ENCODE measurements around the gene DPP9. TPM values are rescaled to one million over a fixed set of nuclear protein-coding genes. Genes with fewer than 3 reads are reported as not detected.

Gene DPP9
- total and polyA plus RNA-seq, 2 donors (not counting 1 experiment from before 2014, with no cell fraction given), result 3.6 to 27.1 TPM

DNA sequence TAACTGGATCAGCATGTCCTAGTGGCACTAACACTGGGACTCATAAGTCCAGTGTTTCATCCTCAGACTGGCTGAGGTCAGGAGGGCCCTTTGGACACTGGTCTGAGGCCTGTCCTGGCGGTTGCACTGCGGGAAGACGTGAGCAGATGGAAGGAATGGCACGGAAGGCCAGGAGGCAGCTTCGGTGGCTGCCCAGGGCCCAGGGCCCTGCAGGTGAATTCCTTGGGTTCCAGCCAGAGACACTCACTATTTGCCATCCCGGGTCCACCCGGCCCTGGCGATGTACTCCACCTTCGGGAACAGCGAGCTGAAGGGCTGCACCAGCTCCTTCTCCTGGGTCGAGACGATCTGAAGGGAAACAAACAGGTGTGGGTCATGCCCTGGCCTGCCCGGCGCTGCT, 26.3 kb downstream of the DPP9 start:
- no peaks in the 10 kb centered on the region for H3K9me3 ChIP-seq (ENCODE audit: control insufficient read depth, insufficient read depth, low read depth, low read length)
- no peak overlapping the region for H3K4me2 ChIP-seq (ENCODE audit: extremely low read depth, insufficient read depth, low read length)
- no peaks in the 10 kb centered on the region for H3K27me3 ChIP-seq (ENCODE audit: control insufficient read depth, insufficient read depth, low read length)
- peaks cover 37% of the 10 kb centered on the region for H3K36me3 ChIP-seq (ENCODE audit: control insufficient read depth, insufficient read depth, low read length)
- peaks cover 9% of the 10 kb centered on the region for H3K4me1 ChIP-seq (ENCODE audit: control insufficient read depth, extremely low read depth, insufficient read depth, low read length)
- no peak overlapping the region for H3K4me3 ChIP-seq (replicated peaks in 1 of 4; ENCODE audit: control extremely low read depth in 1 of 4, insufficient read depth in 1 of 4, low read depth in 3 of 4, low read length in 4 of 4)
- H3K9ac ChIP-seq (ENCODE audit: insufficient read depth, low read length), result no peak overlapping the region
- DNase-seq (ENCODE audit: low read depth in 2 of 2), result no peak
- no peak overlapping the region for H2AFZ ChIP-seq (ENCODE audit: low read length)
- H3K79me2 ChIP-seq (ENCODE audit: control insufficient read depth, insufficient read depth, low read length), result no peaks in the 10 kb centered on the region
- H4K20me1 ChIP-seq (ENCODE audit: control insufficient read depth, extremely low read depth, insufficient read depth, low read length), result no peaks in the 10 kb centered on the region
- TF ChIP-seq, protein P1, sequence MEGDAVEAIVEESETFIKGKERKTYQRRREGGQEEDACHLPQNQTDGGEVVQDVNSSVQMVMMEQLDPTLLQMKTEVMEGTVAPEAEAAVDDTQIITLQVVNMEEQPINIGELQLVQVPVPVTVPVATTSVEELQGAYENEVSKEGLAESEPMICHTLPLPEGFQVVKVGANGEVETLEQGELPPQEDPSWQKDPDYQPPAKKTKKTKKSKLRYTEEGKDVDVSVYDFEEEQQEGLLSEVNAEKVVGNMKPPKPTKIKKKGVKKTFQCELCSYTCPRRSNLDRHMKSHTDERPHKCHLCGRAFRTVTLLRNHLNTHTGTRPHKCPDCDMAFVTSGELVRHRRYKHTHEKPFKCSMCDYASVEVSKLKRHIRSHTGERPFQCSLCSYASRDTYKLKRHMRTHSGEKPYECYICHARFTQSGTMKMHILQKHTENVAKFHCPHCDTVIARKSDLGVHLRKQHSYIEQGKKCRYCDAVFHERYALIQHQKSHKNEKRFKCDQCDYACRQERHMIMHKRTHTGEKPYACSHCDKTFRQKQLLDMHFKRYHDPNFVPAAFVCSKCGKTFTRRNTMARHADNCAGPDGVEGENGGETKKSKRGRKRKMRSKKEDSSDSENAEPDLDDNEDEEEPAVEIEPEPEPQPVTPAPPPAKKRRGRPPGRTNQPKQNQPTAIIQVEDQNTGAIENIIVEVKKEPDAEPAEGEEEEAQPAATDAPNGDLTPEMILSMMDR (conservative IDR thresholded peaks at IDR 0.05 in 1 of 2, IDR thresholded peaks at IDR 0.05 in 1 of 2; ENCODE audit: low read depth in 1 of 2, low read length in 2 of 2), result no peak
- TF ChIP-seq EZH2 (IDR thresholded peaks at IDR 0.05; ENCODE audit: low read length, missing control alignments), result no peak
- H3K27ac ChIP-seq (ENCODE audit: insufficient read depth, low read length), result peak overlapping the region; percentile 37

DNA sequence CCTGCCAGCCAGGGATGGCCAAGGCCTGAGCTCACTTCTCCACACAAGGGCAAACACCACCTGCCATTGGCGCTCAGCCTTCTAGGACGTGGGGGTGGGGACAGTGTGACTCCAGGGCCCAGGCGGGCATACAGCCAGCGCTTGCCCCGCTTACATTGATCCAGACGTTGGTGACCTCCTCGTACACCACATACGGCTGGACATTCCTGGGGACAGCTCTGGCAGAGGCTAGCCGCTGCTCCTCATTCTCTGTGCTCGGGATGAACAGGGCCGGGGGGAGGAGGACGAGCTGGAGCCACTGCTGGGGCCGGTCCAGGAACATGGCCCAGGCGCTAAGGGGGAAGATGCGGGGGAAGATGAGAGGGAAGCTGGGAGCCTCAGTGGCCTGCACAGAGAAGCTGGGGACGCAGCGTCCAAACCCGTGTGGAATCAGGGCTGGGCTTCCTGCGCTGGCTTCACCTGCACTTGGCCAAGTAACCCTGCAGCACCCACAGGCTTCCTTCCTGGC, 28.4 kb downstream of the DPP9 start:
- Histone ChIP-seq H4K20me1 (ENCODE audit: control insufficient read depth, extremely low read depth, insufficient read depth, low read length) (no peaks in the 10 kb centered on the region), H3K27me3 (ENCODE audit: control insufficient read depth, insufficient read depth, low read length) (no peaks in the 10 kb centered on the region), H3K27ac (ENCODE audit: insufficient read depth, low read length) (no peak overlapping the region), H2AFZ (ENCODE audit: low read length) (no peak overlapping the region), H3K4me2 (ENCODE audit: extremely low read depth, insufficient read depth, low read length) (no peak overlapping the region), H3K4me3 (replicated peaks in 1 of 4; ENCODE audit: control extremely low read depth in 1 of 4, insufficient read depth in 1 of 4, low read depth in 3 of 4, low read length in 4 of 4) (no peak overlapping the region), H3K9ac (ENCODE audit: insufficient read depth, low read length) (no peak overlapping the region), H3K36me3 (ENCODE audit: control insufficient read depth, insufficient read depth, low read length) (peaks cover 35% of the 10 kb centered on the region), H3K9me3 (ENCODE audit: control insufficient read depth, insufficient read depth, low read depth, low read length) (no peaks in the 10 kb centered on the region), H3K79me2 (ENCODE audit: control insufficient read depth, insufficient read depth, low read length) (no peaks in the 10 kb centered on the region), H3K4me1 (ENCODE audit: control insufficient read depth, extremely low read depth, insufficient read depth, low read length) (peaks cover 9% of the 10 kb centered on the region)
- TF ChIP-seq, protein P1 (conservative IDR thresholded peaks at IDR 0.05 in 1 of 2, IDR thresholded peaks at IDR 0.05 in 1 of 2; ENCODE audit: low read depth in 1 of 2, low read length in 2 of 2), result no peak
- TF ChIP-seq EZH2 (IDR thresholded peaks at IDR 0.05; ENCODE audit: low read length, missing control alignments), result no peak
- DNase-seq (ENCODE audit: low read depth in 2 of 2), result no peak

DNA sequence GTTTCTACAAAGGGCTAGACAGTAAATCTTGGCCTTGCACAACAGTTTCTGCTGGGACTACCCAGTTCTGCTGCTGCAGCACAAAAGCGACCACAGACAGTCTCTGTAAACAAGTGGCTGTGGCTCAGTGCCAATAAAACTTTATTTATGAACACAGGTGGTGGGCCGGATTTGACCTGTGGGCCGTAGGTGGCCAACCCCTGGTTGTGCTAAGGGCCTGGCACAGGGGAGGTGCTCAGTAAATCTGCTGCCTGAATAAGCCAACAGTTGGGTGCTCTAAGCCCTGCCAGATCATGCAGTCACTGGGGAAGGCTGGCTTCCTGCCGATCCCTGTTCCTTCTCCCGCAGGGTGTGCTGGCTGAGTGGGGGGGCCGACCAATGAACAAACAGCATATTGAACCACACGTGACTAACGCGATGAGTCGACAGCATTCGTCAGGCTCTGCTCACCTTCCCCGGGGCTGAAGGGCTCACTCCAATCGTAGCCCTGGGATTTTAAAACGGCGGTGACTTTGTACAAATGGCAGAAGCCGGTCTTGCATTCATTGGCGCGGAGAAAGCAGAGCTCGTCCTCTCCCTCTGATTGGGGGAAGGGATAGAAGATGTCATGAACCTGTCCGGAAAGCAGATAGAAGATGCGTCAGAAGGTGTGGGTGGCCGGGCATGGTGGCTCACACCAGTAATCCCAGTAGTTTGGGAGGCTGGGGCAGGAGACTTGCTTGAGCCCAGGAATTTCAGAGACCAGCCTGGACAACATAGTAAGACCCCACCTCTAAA, 29.2 kb downstream of the DPP9 start:
- peak; percentile 98 to 99 for DNase-seq (ENCODE audit: low read depth in 2 of 2)
- Histone ChIP-seq H4K20me1 (ENCODE audit: control insufficient read depth, extremely low read depth, insufficient read depth, low read length) (no peaks in the 10 kb centered on the region), H3K9me3 (ENCODE audit: control insufficient read depth, insufficient read depth, low read depth, low read length) (no peaks in the 10 kb centered on the region), H3K4me2 (ENCODE audit: extremely low read depth, insufficient read depth, low read length) (no peak overlapping the region), H3K9ac (ENCODE audit: insufficient read depth, low read length) (no peak overlapping the region), H3K4me3 (replicated peaks in 1 of 4; ENCODE audit: control extremely low read depth in 1 of 4, insufficient read depth in 1 of 4, low read depth in 3 of 4, low read length in 4 of 4) (peak overlapping the region in 1 of 4 experiments; percentile 26), H2AFZ (ENCODE audit: low read length) (no peak overlapping the region), H3K4me1 (ENCODE audit: control insufficient read depth, extremely low read depth, insufficient read depth, low read length) (peaks cover 9% of the 10 kb centered on the region), H3K79me2 (ENCODE audit: control insufficient read depth, insufficient read depth, low read length) (no peaks in the 10 kb centered on the region), H3K36me3 (ENCODE audit: control insufficient read depth, insufficient read depth, low read length) (peaks cover 32% of the 10 kb centered on the region), H3K27ac (ENCODE audit: insufficient read depth, low read length) (peak overlapping the region; percentile 17), H3K27me3 (ENCODE audit: control insufficient read depth, insufficient read depth, low read length) (no peaks in the 10 kb centered on the region)
- TF ChIP-seq, protein P1 (conservative IDR thresholded peaks at IDR 0.05 in 1 of 2, IDR thresholded peaks at IDR 0.05 in 1 of 2; ENCODE audit: low read depth in 1 of 2, low read length in 2 of 2), result no peak
- TF ChIP-seq EZH2 (IDR thresholded peaks at IDR 0.05; ENCODE audit: low read length, missing control alignments), result no peak
